Muscle layer of duodenum (tissue), 2 donors: ENCODE measurements around the gene SLC16A10.
"Not testable (repeated sequence)": the region's sequence is repeated elsewhere in the genome, so short reads cannot be mapped to it uniquely, and the experiment has no call there.

ENCODE experiments used
- H3K27ac ChIP-seq: one replicate; pipeline ENCODE4 v1.7.0; 2013; ENCODE audit warnings: mild to moderate bottlenecking, low read length
- H3K27me3 ChIP-seq: one replicate; pipeline ENCODE4 v1.7.0; 2013; ENCODE audit warnings: low read depth, mild to moderate bottlenecking, control low read depth, low read length
- H3K36me3 ChIP-seq, 2 donors: one replicate each; pipeline ENCODE4 v1.7.0; 2013; ENCODE audit warnings: low read length in 2 of 2, control low read depth in 1 of 2, mild to moderate bottlenecking in 1 of 2; ENCODE audit not compliant: insufficient read depth in 2 of 2, control insufficient read depth in 1 of 2
- H3K4me1 ChIP-seq, 2 donors: one replicate each; pipeline ENCODE4 v1.7.0; 2013; ENCODE audit warnings: low read length in 2 of 2, mild to moderate bottlenecking in 2 of 2, control low read depth in 1 of 2, moderate library complexity in 1 of 2; ENCODE audit not compliant: insufficient read depth in 2 of 2, control insufficient read depth in 1 of 2
- H3K4me3 ChIP-seq, 2 donors: one replicate each; pipeline ENCODE4 v1.7.0; 2013; ENCODE audit warnings: low read length in 2 of 2, low read depth in 1 of 2, mild to moderate bottlenecking in 1 of 2
- H3K9me3 ChIP-seq, 2 donors: one replicate each; pipeline ENCODE4 v1.7.0; 2013; ENCODE audit warnings: low read length in 2 of 2, control low read depth in 1 of 2, mild to moderate bottlenecking in 1 of 2; ENCODE audit not compliant: control insufficient read depth in 1 of 2
- donor health status: healthy.

Gene SLC16A10

DNA sequence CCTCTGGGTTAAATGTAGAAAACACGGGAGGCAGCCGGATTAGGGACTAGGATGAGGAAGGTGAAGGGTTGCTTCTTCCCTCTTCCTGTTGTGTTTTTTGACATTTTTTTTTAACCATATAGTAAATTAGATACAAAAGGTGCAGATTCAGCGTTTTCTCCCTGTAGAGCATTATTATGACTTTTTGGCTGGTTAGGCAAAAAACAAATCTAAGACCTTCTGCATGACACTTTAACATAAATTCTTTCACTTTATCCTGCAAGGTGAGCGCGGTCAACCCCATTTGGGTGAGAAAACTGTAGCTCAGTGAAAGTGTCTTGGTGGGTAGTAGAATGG, 1.3 kb downstream of the SLC16A10 start:
- no peaks in the 10 kb centered on the region for H3K9me3 ChIP-seq
- H3K4me1 ChIP-seq, result peaks cover 0 to 17% of the 10 kb centered on the region in 2 donors
- H3K27me3 ChIP-seq, result peaks cover 11% of the 10 kb centered on the region
- peak overlapping the region; percentile 61 to 91 for H3K4me3 ChIP-seq
- no peak overlapping the region for H3K27ac ChIP-seq
- no peaks in the 10 kb centered on the region for H3K36me3 ChIP-seq

DNA sequence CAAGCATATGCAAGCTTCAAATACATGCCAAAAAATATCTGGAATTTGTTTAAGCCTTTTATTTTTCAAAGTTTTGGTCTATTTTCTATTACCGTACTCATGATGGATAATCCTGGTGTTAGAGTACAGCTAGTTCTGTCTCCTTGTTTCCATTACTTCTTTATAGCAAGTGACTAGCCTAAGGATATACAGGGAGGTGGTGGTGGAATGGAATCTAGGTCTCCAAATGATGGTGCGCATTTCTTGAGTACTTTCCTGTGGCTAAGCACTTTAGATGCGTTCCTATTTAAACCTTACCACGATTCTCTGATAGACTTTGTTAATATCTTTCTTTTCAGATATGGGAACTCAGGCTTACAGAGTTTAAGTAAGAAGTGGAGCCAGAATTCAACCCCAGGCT, 3.5 kb downstream of the SLC16A10 start:
- peaks cover 0 to 17% of the 10 kb centered on the region in 2 donors for H3K4me1 ChIP-seq
- no peak overlapping the region for H3K27ac ChIP-seq
- no peaks in the 10 kb centered on the region for H3K9me3 ChIP-seq
- H3K36me3 ChIP-seq, result no peaks in the 10 kb centered on the region
- H3K27me3 ChIP-seq, result peaks cover 11% of the 10 kb centered on the region
- H3K4me3 ChIP-seq, result no peak overlapping the region

GRCh38 chr6:111091987-111092386, 4.7 kb downstream of the SLC16A10 start:
- Histone ChIP-seq H3K4me1 (peaks cover 0 to 12% of the 10 kb centered on the region in 2 donors), H3K27me3 (no peaks in the 10 kb centered on the region), H3K36me3 (no peaks in the 10 kb centered on the region), H3K9me3 (no peaks in the 10 kb centered on the region), H3K4me3 (no peak overlapping the region), H3K27ac (no peak overlapping the region)

GRCh38 chr6:111095488-111095887, 8.2 kb downstream of the SLC16A10 start:
- not testable (repeated sequence) for H3K4me3 ChIP-seq, H3K27me3 ChIP-seq, H3K27ac ChIP-seq, H3K36me3 ChIP-seq, H3K9me3 ChIP-seq, H3K4me1 ChIP-seq

- Histone ChIP-seq H3K27ac (no peak overlapping the region), H3K27me3 (no peaks in the 10 kb centered on the region), H3K4me1 (no peaks in the 10 kb centered on the region), H3K4me3 (no peak overlapping the region), H3K9me3 (no peaks in the 10 kb centered on the region), H3K36me3 (no peaks in the 10 kb centered on the region)
Observed at GRCh38 chr6:111096246-111096645, 8.9 kb downstream of the SLC16A10 start.

- Histone ChIP-seq H3K9me3 (no peaks in the 10 kb centered on the region), H3K4me1 (no peaks in the 10 kb centered on the region), H3K4me3 (no peak overlapping the region), H3K36me3 (no peaks in the 10 kb centered on the region), H3K27ac (no peak overlapping the region), H3K27me3 (no peaks in the 10 kb centered on the region)
Observed at GRCh38 chr6:111098597-111098996, 11.3 kb downstream of the SLC16A10 start.

- H3K27ac ChIP-seq, result no peak overlapping the region
- no peaks in the 10 kb centered on the region for H3K9me3 ChIP-seq
- no peak overlapping the region for H3K4me3 ChIP-seq
- no peaks in the 10 kb centered on the region for H3K36me3 ChIP-seq
- H3K27me3 ChIP-seq, result no peaks in the 10 kb centered on the region
- H3K4me1 ChIP-seq, result no peaks in the 10 kb centered on the region
Observed at GRCh38 chr6:111101987-111102386, 14.7 kb downstream of the SLC16A10 start.

GRCh38 chr6:111105578-111105977, 18.3 kb downstream of the SLC16A10 start:
- peaks cover 0 to 6% of the 10 kb centered on the region in 2 donors for H3K9me3 ChIP-seq
- no peak overlapping the region for H3K27ac ChIP-seq
- H3K4me1 ChIP-seq, result no peaks in the 10 kb centered on the region
- H3K36me3 ChIP-seq, result no peaks in the 10 kb centered on the region
- H3K4me3 ChIP-seq, result no peak overlapping the region
- no peaks in the 10 kb centered on the region for H3K27me3 ChIP-seq

GRCh38 chr6:111107589-111107988, 20.3 kb downstream of the SLC16A10 start:
- H3K4me1 ChIP-seq, result no peaks in the 10 kb centered on the region
- peaks cover 0 to 6% of the 10 kb centered on the region in 2 donors for H3K9me3 ChIP-seq
- H3K27me3 ChIP-seq, result no peaks in the 10 kb centered on the region
- no peaks in the 10 kb centered on the region for H3K36me3 ChIP-seq
- H3K27ac ChIP-seq, result no peak overlapping the region
- no peak overlapping the region for H3K4me3 ChIP-seq

DNA sequence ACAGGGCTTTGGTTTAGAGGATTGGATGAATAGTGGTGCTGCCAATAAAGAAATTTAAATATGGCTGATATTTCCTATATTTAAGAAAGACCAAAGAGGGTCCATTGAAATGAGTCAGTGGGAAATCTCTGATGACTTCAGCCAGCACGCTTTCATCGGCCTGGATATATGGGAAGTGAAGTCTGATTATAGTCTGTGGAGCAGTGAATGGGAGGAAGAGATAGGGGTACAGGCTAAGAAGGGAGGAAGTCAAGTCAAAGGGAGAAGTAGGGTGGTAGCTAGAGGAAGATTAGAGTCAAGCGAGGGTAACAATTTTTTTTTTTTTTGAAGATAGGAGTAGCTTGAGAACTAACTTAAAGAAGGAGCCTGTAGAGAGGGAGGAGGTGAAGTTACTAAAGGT, 22.7 kb downstream of the SLC16A10 start:
- H3K27me3 ChIP-seq, result no peaks in the 10 kb centered on the region
- no peak overlapping the region for H3K4me3 ChIP-seq
- H3K36me3 ChIP-seq, result no peaks in the 10 kb centered on the region
- H3K4me1 ChIP-seq, result no peaks in the 10 kb centered on the region
- peaks cover 0 to 6% of the 10 kb centered on the region in 2 donors for H3K9me3 ChIP-seq
- H3K27ac ChIP-seq, result no peak overlapping the region

DNA sequence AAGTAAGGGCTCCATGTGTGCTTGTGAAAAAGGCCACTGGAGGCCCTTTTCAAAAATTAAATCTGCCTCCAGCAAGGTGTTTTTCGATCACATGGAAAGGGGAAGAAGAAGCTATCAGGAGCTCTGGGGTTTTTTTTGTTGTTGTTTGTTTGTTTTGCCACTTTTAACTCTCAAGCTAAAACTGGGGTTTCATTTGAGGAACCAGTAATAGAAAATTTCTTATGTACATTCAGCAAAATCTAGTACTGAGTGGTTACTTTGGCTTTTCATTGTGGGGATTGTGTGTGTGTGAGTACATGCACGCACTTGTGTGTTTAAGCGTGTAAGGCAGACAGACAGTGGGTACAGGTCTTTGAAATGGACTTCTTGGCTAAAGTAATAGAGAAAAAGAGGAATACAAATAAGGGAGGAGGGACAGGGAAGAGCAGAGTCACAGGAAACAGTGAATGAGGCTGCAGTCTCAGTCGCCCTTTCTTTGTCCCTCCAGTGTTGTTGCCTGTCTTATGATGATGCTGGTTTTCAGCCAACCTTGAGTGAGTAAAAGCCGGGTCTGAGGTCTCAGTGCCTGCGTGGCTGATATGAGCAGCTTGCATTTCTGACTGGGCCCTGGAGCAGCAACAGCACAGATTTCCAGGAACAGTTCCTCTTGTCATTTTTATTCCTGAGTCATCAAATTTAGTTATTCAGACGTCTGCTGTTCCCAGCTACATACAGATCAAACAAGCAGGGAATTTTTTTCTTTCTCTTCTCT, 26.2 kb downstream of the SLC16A10 start:
- H3K36me3 ChIP-seq, result no peaks in the 10 kb centered on the region
- no peaks in the 10 kb centered on the region for H3K9me3 ChIP-seq
- H3K27me3 ChIP-seq, result no peaks in the 10 kb centered on the region
- peak overlapping the region; percentile 35 for H3K27ac ChIP-seq
- no peaks in the 10 kb centered on the region for H3K4me1 ChIP-seq
- H3K4me3 ChIP-seq, result no peak overlapping the region

- no peaks in the 10 kb centered on the region for H3K9me3 ChIP-seq
- H3K4me3 ChIP-seq, result no peak overlapping the region
- no peaks in the 10 kb centered on the region for H3K27me3 ChIP-seq
- peak overlapping the region; percentile 35 for H3K27ac ChIP-seq
- no peaks in the 10 kb centered on the region for H3K4me1 ChIP-seq
- no peaks in the 10 kb centered on the region for H3K36me3 ChIP-seq
Observed at GRCh38 chr6:111114087-111114443, 26.8 kb downstream of the SLC16A10 start.
